PFSK-1 (cell line): ENCODE data around the gene CLK4.

Experiments
- FOXP2 ChIP-seq: optimal IDR thresholded peaks from 2 replicates; pipeline ENCODE3; 2011; ENCODE audit warnings: borderline replicate concordance, control low read depth, inconsistent platforms; ENCODE audit not compliant: insufficient read depth; ENCODE audit errors: extremely low read length, extremely low read depth
- POLR2AphosphoS5 ChIP-seq: IDR thresholded peaks from 2 replicates; pipeline ENCODE4 v1.6.1; 2012; ENCODE audit warnings: low read depth, mild to moderate bottlenecking, control low read depth, low read length, moderate library complexity
- SIN3A ChIP-seq: IDR thresholded peaks from 2 replicates; pipeline ENCODE4 v1.6.1; 2012; ENCODE audit warnings: mild to moderate bottlenecking, low read length, moderate library complexity, borderline replicate concordance; ENCODE audit not compliant: insufficient read depth
- TAF1 ChIP-seq: IDR thresholded peaks from 2 replicates; pipeline ENCODE4 v1.6.1; 2012; ENCODE audit warnings: low read length, control low read depth, borderline replicate concordance; ENCODE audit not compliant: insufficient read depth

The CLK4 gene

GRCh38 chr5:178553517-178553916 lies 73.3 kb downstream of the CLK4 start:
- no peak for TF ChIP-seq TAF1
- TF ChIP-seq POLR2AphosphoS5 = no peak
- no peak for TF ChIP-seq SIN3A
- TF ChIP-seq FOXP2 = no peak
